ENCODE results near the gene GRIPAP1.
A peak's percentile ranks its signal among the peaks of the same experiment; 100 is the strongest.

GRIPAP1 gene

GRCh38 chrX:49002091-49002935, at the start of gene GRIPAP1:
Gene GRIPAP1 (minus strand): TSS chrX:49002264. CDS start chrX:49002229, 35 bp downstream.
- peak; percentile 79 for DNase-seq

- no peak for DNase-seq
Observed at GRCh38 chrX:49043987-49044281, 41.9 kb upstream of the GRIPAP1 start.

- DNase-seq: peak; percentile 95
Observed at GRCh38 chrX:49043220-49043986, 41.3 kb upstream of the GRIPAP1 start, which contains the start of gene TFE3. Gene TFE3 (minus strand): TSS chrX:49043357. CDS start chrX:49043226, 131 bp downstream.

GRCh38 chrX:49042581-49043219, 40.6 kb upstream of the GRIPAP1 start:
- no peak for DNase-seq

GRCh38 chrX:49041744-49042580, 39.9 kb upstream of the GRIPAP1 start:
- no peak for DNase-seq

GRCh38 chrX:49040376-49040955, 38.4 kb upstream of the GRIPAP1 start:
- DNase-seq: no peak

- DNase-seq: peak; percentile 53
Observed at GRCh38 chrX:49039598-49040375, 37.7 kb upstream of the GRIPAP1 start.

- no peak for DNase-seq
Observed at GRCh38 chrX:49037883-49038475, 35.9 kb upstream of the GRIPAP1 start.

GRCh38 chrX:49030283-49030682, 28.2 kb upstream of the GRIPAP1 start:
- no peak for DNase-seq

- no peak for DNase-seq
Observed at GRCh38 chrX:49029876-49030275, 27.8 kb upstream of the GRIPAP1 start.

GRCh38 chrX:49019599-49020249, 17.7 kb upstream of the GRIPAP1 start:
- no peak for DNase-seq

GRCh38 chrX:49019050-49019449, 17.0 kb upstream of the GRIPAP1 start:
- no peak for DNase-seq

GRCh38 chrX:49003696-49004095, 1.6 kb upstream of the GRIPAP1 start:
- DNase-seq: no peak

- DNase-seq: peak; percentile 66
Observed at GRCh38 chrX:49001521-49002090, 458 bp downstream of the GRIPAP1 start.

- DNase-seq: no peak
Observed at GRCh38 chrX:49000636-49001035, 1.4 kb downstream of the GRIPAP1 start.

- no peak for DNase-seq
Observed at GRCh38 chrX:48999030-48999429, 3.0 kb downstream of the GRIPAP1 start.

GRCh38 chrX:48998391-48998790, 3.7 kb downstream of the GRIPAP1 start:
- DNase-seq: no peak

- DNase-seq: no peak
Observed at GRCh38 chrX:48997865-48998264, 4.2 kb downstream of the GRIPAP1 start.

- no peak for DNase-seq
Observed at GRCh38 chrX:48997455-48997854, 4.6 kb downstream of the GRIPAP1 start.

GRCh38 chrX:48996969-48997368, 5.1 kb downstream of the GRIPAP1 start:
- DNase-seq: no peak

All from stimulated activated CD8-positive, alpha-beta memory T cell treated with anti-CD3 and anti-CD28 coated beads, Interleukin-4, amount 100 ng/mL, for 48 hours (primary cell).